Small intestine (tissue), 7 donors: Measurements from ENCODE around the gene NEUROG1. TPM values are rescaled to one million over a fixed set of nuclear protein-coding genes. Genes with fewer than 3 reads are reported as not detected.

Experiments used
- DNase-seq, 2 donors: peaks; one replicate each; pipeline versions ENCODE4 v3.0.0 to v3.0.0-alpha.2; 2013
- FAIRE-seq: peaks from 2 replicates; lab custom pipeline; 2012; peaks lifted over from hg19 to GRCh38; lab: Jason Lieb, UNC
- H3K27ac ChIP-seq, 3 donors: one replicate each; pipeline ENCODE4 v1.5.1; 2013; ENCODE audit warnings: low read length in 2 of 3, mild to moderate bottlenecking in 2 of 3, control low read depth in 1 of 3, inconsistent platforms in 1 of 3, low read depth in 1 of 3, moderate library complexity in 1 of 3
- H3K27me3 ChIP-seq, 3 donors: one replicate each; pipeline ENCODE4 v1.6.1; 2013; ENCODE audit warnings: low read length in 3 of 3, inconsistent platforms in 1 of 3; ENCODE audit not compliant: control insufficient read depth in 3 of 3, insufficient read depth in 3 of 3
- H3K36me3 ChIP-seq, 3 donors: one replicate each; pipeline ENCODE4 v1.6.1; 2013; ENCODE audit warnings: low read length in 3 of 3, inconsistent platforms in 1 of 3, low read depth in 1 of 3, mild to moderate bottlenecking in 1 of 3, moderate library complexity in 1 of 3; ENCODE audit not compliant: control insufficient read depth in 3 of 3, insufficient read depth in 2 of 3
- H3K4me1 ChIP-seq, 3 donors: one replicate each; pipeline ENCODE4 v1.6.1; 2013; ENCODE audit warnings: low read length in 2 of 3, inconsistent platforms in 1 of 3, low read depth in 1 of 3, mild to moderate bottlenecking in 1 of 3, moderate library complexity in 1 of 3; ENCODE audit not compliant: control insufficient read depth in 3 of 3, insufficient read depth in 2 of 3
- H3K4me3 ChIP-seq, 3 donors: one replicate each; pipeline ENCODE4 v1.5.1; 2013; ENCODE audit warnings: low read length in 3 of 3, control low read depth in 1 of 3, inconsistent platforms in 1 of 3, low read depth in 1 of 3, mild to moderate bottlenecking in 1 of 3, moderate library complexity in 1 of 3
- H3K9me3 ChIP-seq, 2 donors: one replicate each; pipeline ENCODE4 v1.6.1; 2013; ENCODE audit warnings: low read depth in 1 of 2, low read length in 1 of 2; ENCODE audit not compliant: control insufficient read depth in 2 of 2, insufficient read depth in 1 of 2
- WGBS, 3 donors: extraction: QIAGEN DNeasy Blood & Tissue Kit; methylation state at CpG; one replicate each; pipeline ENCODE4 v1.1.7; 2013; 5-methylcytosine and 5-hydroxymethylcytosine counted together
- polyA plus RNA-seq, 4 donors: library from polyadenylated mRNA; stranded (reverse) in 3 of 4; unstranded in 1 of 4; fragments of 200-250 nt in 3 of 4; fragments of 120-200 nt in 1 of 4; gene quantifications; one replicate each; pipeline versions ENCODE4 v1.2.1 to v1.2.3, GENCODE V29; 2013
- donor health status: healthy with polysubstance abuse.
- donor health status: control.
- donor health status: control.
- donor health status: Bipolar disorder and iron deficiency.
- donor health status: healthy.

Gene NEUROG1
- polyA plus RNA-seq, 4 donors: not detected

- H3K4me1 ChIP-seq: peaks cover 0 to 17% (median 0%) of the 10 kb centered on the region in 3 donors
- no peak overlapping the region for H3K27ac ChIP-seq
- H3K9me3 ChIP-seq: no peaks in the 10 kb centered on the region
- DNase-seq: no peak
- FAIRE-seq: no peak
- H3K36me3 ChIP-seq: no peaks in the 10 kb centered on the region
- H3K4me3 ChIP-seq: no peak overlapping the region
- H3K27me3 ChIP-seq: peaks cover 4 to 80% (median 34%) of the 10 kb centered on the region in 3 donors
- 27 to 60% (median 36%) methylated on average over 1 of the region's 1 CpG for WGBS, 3 donors
These were observed 48.7 kb downstream of the NEUROG1 start for GRCh38 chr5:135487037-135487395.

- FAIRE-seq: no peak
- peaks cover 0 to 75% (median 34%) of the 10 kb centered on the region in 3 donors for H3K27me3 ChIP-seq
These were observed 49.4 kb downstream of the NEUROG1 start for GRCh38 chr5:135486131-135487036.

GRCh38 chr5:135484674-135485086 is 51.1 kb downstream of the NEUROG1 start:
- Histone ChIP-seq H3K4me3 (no peak overlapping the region), H3K27ac (no peak overlapping the region), H3K27me3 (peaks cover 0 to 69% (median 23%) of the 10 kb centered on the region in 3 donors), H3K9me3 (no peaks in the 10 kb centered on the region), H3K36me3 (no peaks in the 10 kb centered on the region), H3K4me1 (peaks cover 0 to 10% (median 0%) of the 10 kb centered on the region in 3 donors)
- WGBS, 3 donors: 71 to 82% (median 81%) methylated on average over 5 of the region's 5 CpGs
- FAIRE-seq (no peak), DNase-seq (no peak)

More at GRCh38 chr5:135486131-135487036, 49.4 kb downstream of the NEUROG1 start:
- DNase-seq: no peak
- 24 to 68% (median 41%) methylated on average over 13 of the region's 13 CpGs for WGBS, 3 donors
- no peaks in the 10 kb centered on the region for H3K36me3 ChIP-seq
- H3K27ac ChIP-seq: no peak overlapping the region
- H3K4me1 ChIP-seq: peaks cover 0 to 17% (median 0%) of the 10 kb centered on the region in 3 donors
- no peaks in the 10 kb centered on the region for H3K9me3 ChIP-seq
- no peak overlapping the region for H3K4me3 ChIP-seq

Other genes starting within 250 kb of the NEUROG1 start
- gene MACROH2A1, start 136.7 kb downstream of the NEUROG1 start, polyA plus RNA-seq: 100 to 1,000 TPM; 154 to 353 (median 210) TPM
- gene DCANP1, start 88.6 kb downstream of the NEUROG1 start, polyA plus RNA-seq: under 1 TPM in 2 of 4 donors, not detected in 2; 0.01 to 0.43 TPM
- gene TIFAB, start 83.6 kb downstream of the NEUROG1 start, polyA plus RNA-seq: 1 to 10 TPM in 1 of 4 donors, under 1 TPM in 2, not detected in 1; 0.07 to 1.4 (median 0.27) TPM
- 100 to 1,000 TPM in 1 of 4 donors, 10 to 100 TPM in 2, 1 to 10 TPM in 1; 4.9 to 163 (median 41.7) TPM for gene CXCL14, start 43.0 kb upstream of the NEUROG1 start, polyA plus RNA-seq